Measurements from ENCODE around the gene SLC8A1. TPM values are rescaled to one million over a fixed set of nuclear protein-coding genes. Genes with fewer than 3 reads are reported as not detected.

The SLC8A1 gene
- total and polyA plus RNA-seq, 2 donors (not counting 1 experiment from before 2014, with no cell fraction given): 0.07 to 0.20 TPM

DNA sequence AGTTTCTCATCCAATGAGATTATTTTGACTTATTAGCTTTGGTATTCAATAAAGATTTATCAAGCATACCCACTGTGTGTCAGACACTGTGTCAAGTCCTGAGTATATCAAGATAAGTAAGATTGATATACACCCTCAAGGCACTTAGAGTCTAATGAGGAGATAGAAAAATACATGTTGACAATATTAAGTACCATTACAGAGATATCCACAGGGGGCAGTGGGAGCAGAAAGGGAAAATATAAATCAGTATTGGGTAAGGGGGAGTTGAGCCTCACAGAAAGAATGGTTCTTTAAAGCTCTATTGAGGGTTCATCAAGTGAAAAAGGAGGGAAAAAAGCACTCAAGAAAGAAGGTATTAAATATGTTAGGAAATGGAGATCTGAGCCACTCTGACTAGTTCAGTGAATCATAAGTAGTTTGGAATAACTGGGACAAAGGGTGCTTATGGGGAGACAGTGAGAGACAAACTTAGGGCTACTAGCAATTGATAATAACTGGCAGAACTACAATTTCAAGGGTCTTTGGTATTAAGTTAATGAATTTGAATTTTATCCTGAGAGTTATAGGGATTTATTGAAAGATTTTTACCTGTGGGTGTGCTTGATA lies 45.5 kb upstream of the SLC8A1 start:
- TF ChIP-seq, protein P1, sequence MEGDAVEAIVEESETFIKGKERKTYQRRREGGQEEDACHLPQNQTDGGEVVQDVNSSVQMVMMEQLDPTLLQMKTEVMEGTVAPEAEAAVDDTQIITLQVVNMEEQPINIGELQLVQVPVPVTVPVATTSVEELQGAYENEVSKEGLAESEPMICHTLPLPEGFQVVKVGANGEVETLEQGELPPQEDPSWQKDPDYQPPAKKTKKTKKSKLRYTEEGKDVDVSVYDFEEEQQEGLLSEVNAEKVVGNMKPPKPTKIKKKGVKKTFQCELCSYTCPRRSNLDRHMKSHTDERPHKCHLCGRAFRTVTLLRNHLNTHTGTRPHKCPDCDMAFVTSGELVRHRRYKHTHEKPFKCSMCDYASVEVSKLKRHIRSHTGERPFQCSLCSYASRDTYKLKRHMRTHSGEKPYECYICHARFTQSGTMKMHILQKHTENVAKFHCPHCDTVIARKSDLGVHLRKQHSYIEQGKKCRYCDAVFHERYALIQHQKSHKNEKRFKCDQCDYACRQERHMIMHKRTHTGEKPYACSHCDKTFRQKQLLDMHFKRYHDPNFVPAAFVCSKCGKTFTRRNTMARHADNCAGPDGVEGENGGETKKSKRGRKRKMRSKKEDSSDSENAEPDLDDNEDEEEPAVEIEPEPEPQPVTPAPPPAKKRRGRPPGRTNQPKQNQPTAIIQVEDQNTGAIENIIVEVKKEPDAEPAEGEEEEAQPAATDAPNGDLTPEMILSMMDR (IDR thresholded peaks at IDR 0.05): no peak
- no peak for TF ChIP-seq EZH2 (IDR thresholded peaks at IDR 0.05; ENCODE audit: borderline replicate concordance, insufficient read depth, low read depth, low read length, poor library complexity, severe bottlenecking)
- H3K27ac ChIP-seq (ENCODE audit: low read length in 2 of 2): no peak overlapping the region
- H3K4me2 ChIP-seq (replicated peaks; ENCODE audit: low read depth, low read length, poor library complexity, severe bottlenecking): no peak overlapping the region

GRCh38 chr2:40489678-40489960 lies 37.7 kb upstream of the SLC8A1 start:
- Histone ChIP-seq H3K9me3 (ENCODE audit: control extremely low read depth in 1 of 3, control insufficient read depth in 2 of 3, insufficient read depth in 1 of 3, low read length in 2 of 3) (no peaks in the 10 kb centered on the region), H3K4me3 (ENCODE audit: control extremely low read depth in 1 of 5, extremely low read depth in 1 of 5, insufficient read depth in 1 of 5, low read depth in 2 of 5, low read length in 4 of 5) (peak overlapping the region in 1 of 5 experiments; percentile 51), H3K27me3 (replicated peaks in 1 of 4; ENCODE audit: control extremely low read depth in 1 of 4, control insufficient read depth in 3 of 4, insufficient read depth in 4 of 4, low read length in 3 of 4) (no peaks in the 10 kb centered on the region), H3K27ac (ENCODE audit: low read length in 2 of 2) (no peak overlapping the region), H3K36me3 (replicated peaks in 1 of 2; ENCODE audit: control extremely low read depth in 1 of 2, control insufficient read depth in 1 of 2, extremely low read depth in 1 of 2, insufficient read depth in 2 of 2, low read length in 1 of 2) (no peaks in the 10 kb centered on the region), H3K79me2 (ENCODE audit: control insufficient read depth, insufficient read depth, low read length) (no peaks in the 10 kb centered on the region), H4K20me1 (ENCODE audit: control insufficient read depth, insufficient read depth, low read length, poor library complexity, severe bottlenecking) (no peaks in the 10 kb centered on the region), H3K9ac (ENCODE audit: low read length) (peak overlapping the region; percentile 40), H3K4me2 (replicated peaks; ENCODE audit: low read depth, low read length, poor library complexity, severe bottlenecking) (peak overlapping the region; percentile 61), H3K4me1 (ENCODE audit: control insufficient read depth in 2 of 2, insufficient read depth in 2 of 2, low read length in 2 of 2) (no peaks in the 10 kb centered on the region), H2AFZ (ENCODE audit: insufficient read depth, low read depth, low read length, poor library complexity, severe bottlenecking) (peak overlapping the region; percentile 55)
- intact Hi-C loops (cut with micrococcal nuclease): no loop called here
- peak overlapping the region; percentile 62 for H3K4me3 Mint-ChIP-seq
- H3K4me1 Mint-ChIP-seq: peaks cover 6% of the 10 kb centered on the region
- CTCF ChIA-PET: no interaction called here
- POLR2A ChIA-PET: no interaction called here
- no CpG with 5 or more reads among the region's 1 CpG for WGBS (ENCODE audit: insufficient coverage)
- H3K27ac Mint-ChIP-seq: no peak overlapping the region
- no peak for ATAC-seq (ENCODE audit: low read depth)
- H3K9me3 Mint-ChIP-seq (ENCODE audit: insufficient read depth): no peaks in the 10 kb centered on the region
- TF ChIP-seq, protein P1 (IDR thresholded peaks at IDR 0.05): no peak
- TF ChIP-seq EZH2 (IDR thresholded peaks at IDR 0.05; ENCODE audit: borderline replicate concordance, insufficient read depth, low read depth, low read length, poor library complexity, severe bottlenecking): no peak
- DNase-seq: no peak
- no peaks in the 10 kb centered on the region for H3K27me3 Mint-ChIP-seq

More for the DNA sequence above, 45.5 kb upstream of the SLC8A1 start:
- CTCF ChIA-PET: no interaction called here
- Histone ChIP-seq H3K9ac (ENCODE audit: low read length) (no peak overlapping the region), H3K4me3 (ENCODE audit: control extremely low read depth in 1 of 5, extremely low read depth in 1 of 5, insufficient read depth in 1 of 5, low read depth in 2 of 5, low read length in 4 of 5) (no peak overlapping the region), H4K20me1 (ENCODE audit: control insufficient read depth, insufficient read depth, low read length, poor library complexity, severe bottlenecking) (no peaks in the 10 kb centered on the region), H3K79me2 (ENCODE audit: control insufficient read depth, insufficient read depth, low read length) (no peaks in the 10 kb centered on the region), H3K4me1 (ENCODE audit: control insufficient read depth in 2 of 2, insufficient read depth in 2 of 2, low read length in 2 of 2) (no peaks in the 10 kb centered on the region), H3K9me3 (ENCODE audit: control extremely low read depth in 1 of 3, control insufficient read depth in 2 of 3, insufficient read depth in 1 of 3, low read length in 2 of 3) (no peaks in the 10 kb centered on the region), H3K27me3 (replicated peaks in 1 of 4; ENCODE audit: control extremely low read depth in 1 of 4, control insufficient read depth in 3 of 4, insufficient read depth in 4 of 4, low read length in 3 of 4) (no peaks in the 10 kb centered on the region), H3K36me3 (replicated peaks in 1 of 2; ENCODE audit: control extremely low read depth in 1 of 2, control insufficient read depth in 1 of 2, extremely low read depth in 1 of 2, insufficient read depth in 2 of 2, low read length in 1 of 2) (no peaks in the 10 kb centered on the region), H2AFZ (ENCODE audit: insufficient read depth, low read depth, low read length, poor library complexity, severe bottlenecking) (no peak overlapping the region)
- intact Hi-C loops (cut with micrococcal nuclease): no loop called here
- Mint-ChIP-seq H3K27ac (no peak overlapping the region), H3K4me3 (no peak overlapping the region), H3K27me3 (peaks cover 3% of the 10 kb centered on the region), H3K9me3 (ENCODE audit: insufficient read depth) (no peaks in the 10 kb centered on the region), H3K4me1 (no peaks in the 10 kb centered on the region)
- ATAC-seq (ENCODE audit: low read depth): no peak
- POLR2A ChIA-PET: no interaction called here
- DNase-seq: no peak

All from B cell (primary cell).